ENCODE data around the gene MAIP1.

Gene MAIP1

GRCh38 chr2:199946836-199947235 is 8.5 kb upstream of the MAIP1 start:
- DNase-seq (ENCODE audit: low read depth, low spot score) = no peak

GRCh38 chr2:199950396-199950795 is 5.0 kb upstream of the MAIP1 start:
- no peak for DNase-seq (ENCODE audit: low read depth, low spot score)

GRCh38 chr2:199951023-199951422 is 4.4 kb upstream of the MAIP1 start:
- no peak for DNase-seq (ENCODE audit: low read depth, low spot score)

DNA sequence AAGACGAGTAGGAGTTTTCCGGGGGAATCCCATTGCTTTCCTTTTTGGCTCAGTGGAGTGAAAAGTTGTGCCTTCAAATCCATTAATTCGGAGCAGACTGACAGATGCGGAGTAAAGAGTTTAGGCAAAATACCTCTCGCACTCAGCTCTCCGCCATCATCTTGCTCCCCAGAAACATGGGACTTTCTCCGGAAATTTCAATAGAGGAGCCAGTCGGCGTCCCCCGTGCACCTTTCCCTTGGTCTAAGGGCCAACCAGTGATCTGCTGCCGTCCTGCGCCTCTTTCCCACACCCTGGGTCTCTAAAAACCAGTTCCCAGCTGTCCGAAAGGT is 409 bp upstream of the MAIP1 start:
- no peak for DNase-seq (ENCODE audit: low read depth, low spot score)

GRCh38 chr2:199956062-199956380 is 639 bp downstream of the MAIP1 start:
- no peak for DNase-seq (ENCODE audit: low read depth, low spot score)

- no peak for DNase-seq (ENCODE audit: low read depth, low spot score)
Observed at GRCh38 chr2:199958014-199958413, 2.6 kb downstream of the MAIP1 start.

GRCh38 chr2:199962203-199962602 is 6.8 kb downstream of the MAIP1 start:
- DNase-seq (ENCODE audit: low read depth, low spot score) = no peak

DNA sequence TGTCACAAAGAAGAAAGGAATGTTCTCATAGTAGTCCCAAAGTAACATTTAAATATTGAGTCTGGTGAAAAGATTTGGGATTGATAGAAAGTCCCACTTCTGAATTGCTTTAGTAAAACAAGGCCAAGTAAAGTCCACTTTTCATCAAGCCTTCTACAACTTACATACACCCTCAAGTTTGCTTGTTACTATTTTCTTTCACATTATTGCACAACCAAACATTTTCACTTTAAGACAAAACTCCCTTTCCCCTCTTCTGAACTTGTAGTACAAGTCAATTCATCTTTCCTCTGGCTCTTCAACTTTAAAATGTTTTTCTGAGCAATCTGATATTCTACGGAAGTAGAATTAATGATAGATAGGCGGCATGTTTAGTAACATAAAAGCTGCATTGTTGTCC is 11.0 kb downstream of the MAIP1 start:
- no peak for DNase-seq (ENCODE audit: low read depth, low spot score)

DNA sequence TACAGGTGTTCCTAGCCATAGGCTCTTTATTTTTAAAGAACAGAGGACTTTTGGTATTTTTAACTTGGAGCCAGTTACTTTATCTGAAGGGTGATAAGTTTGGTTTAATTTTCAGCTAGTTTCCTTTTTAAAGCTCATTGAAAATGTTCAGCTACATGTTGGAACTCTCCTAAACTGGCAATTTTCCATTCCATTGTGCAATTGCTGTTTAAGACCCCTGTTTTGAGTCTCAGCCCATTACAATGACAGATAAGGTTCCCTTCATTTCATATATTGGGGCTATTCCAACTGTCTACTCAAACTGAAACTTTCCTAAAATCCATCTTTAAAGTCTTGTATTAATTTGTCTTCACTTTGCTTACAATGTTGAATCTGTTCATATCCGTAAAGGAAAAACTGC is 11.6 kb downstream of the MAIP1 start:
- DNase-seq (ENCODE audit: low read depth, low spot score) = no peak

DNA sequence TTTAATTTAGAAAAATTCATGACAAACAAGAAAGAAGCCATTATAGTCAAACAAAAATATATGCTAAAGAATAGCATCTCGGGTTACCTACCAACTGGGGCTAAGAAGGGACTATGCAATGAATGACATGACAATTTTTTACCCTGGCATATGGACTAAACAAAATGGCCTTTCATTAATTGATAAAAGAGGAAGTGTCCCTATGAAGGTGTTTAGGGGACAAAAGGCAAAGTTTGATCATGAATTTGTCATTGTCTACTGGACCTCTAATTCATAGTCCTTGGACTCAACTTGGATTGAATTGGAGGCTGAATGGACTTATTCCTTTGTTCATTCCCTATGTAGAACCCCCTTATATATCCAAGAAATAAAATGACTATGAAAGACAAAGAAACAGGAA is 12.7 kb downstream of the MAIP1 start:
- DNase-seq (ENCODE audit: low read depth, low spot score) = no peak

DNA sequence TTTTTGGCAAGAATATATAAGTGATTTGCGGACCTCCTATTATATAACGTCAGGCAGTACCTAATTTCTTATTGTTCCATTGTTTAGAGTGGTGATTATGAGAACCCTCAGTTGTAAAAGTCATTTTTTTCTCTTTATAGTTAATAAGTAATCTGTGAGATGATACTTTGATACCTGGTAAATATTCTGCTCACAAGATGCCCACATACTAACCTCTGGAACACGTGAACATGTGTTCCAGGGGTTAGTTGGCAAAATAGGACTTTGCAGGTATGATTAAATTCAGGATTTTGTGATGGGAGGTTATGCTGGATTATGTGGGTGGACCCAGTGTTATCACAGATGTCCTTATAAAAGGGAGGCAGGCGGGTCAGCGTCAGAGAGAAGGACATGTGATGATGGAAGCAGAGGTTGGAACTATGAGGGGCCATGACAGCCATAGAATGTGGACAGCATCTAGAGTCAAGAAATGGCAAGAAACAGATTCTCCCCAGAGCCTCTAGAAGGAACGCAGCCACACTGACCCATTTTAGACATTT is 16.8 kb downstream of the MAIP1 start:
- no peak for DNase-seq (ENCODE audit: low read depth, low spot score)

DNA sequence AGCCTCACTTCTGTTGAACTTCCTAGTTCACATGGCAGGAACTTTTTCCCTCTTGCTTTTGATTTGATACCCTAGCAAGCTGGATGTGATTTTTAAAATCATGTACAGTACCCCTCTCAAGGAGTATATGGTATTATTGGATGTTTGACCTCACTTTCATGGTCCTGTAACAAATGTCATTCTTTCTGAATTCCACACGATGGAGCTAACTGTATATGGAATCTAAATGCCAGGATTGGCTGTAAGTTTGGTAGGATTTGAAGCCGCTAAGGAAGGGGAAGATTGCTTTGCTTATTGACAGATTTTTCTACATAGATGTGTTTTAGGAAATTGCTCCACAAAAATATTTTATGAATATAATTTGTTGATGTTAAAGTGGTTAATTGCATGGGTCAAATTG is 18.3 kb downstream of the MAIP1 start:
- no peak for DNase-seq (ENCODE audit: low read depth, low spot score)

- no peak for DNase-seq (ENCODE audit: low read depth, low spot score)
Observed at GRCh38 chr2:199975273-199975895, 20.0 kb downstream of the MAIP1 start.

DNA sequence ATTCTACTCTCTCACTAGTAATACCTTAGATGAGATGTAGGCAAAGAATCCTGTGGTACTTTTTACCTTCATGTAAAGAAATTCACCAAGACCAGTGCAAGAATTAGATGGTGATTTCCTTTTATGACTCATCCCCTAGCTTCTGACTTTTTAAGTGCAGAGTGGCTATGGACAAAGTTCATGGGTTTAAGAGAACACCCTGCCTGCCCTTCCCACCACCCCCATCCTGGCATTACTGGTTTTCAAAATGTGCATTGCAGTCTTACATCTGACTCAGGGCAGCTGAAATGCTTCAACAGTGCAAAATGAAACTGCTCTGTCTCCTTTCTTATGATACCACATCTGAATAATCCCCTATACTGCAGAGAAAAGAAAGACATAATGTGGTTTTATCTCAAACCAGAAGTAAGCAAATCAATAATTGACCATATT is 22.6 kb downstream of the MAIP1 start:
- no peak for DNase-seq (ENCODE audit: low read depth, low spot score)

DNA sequence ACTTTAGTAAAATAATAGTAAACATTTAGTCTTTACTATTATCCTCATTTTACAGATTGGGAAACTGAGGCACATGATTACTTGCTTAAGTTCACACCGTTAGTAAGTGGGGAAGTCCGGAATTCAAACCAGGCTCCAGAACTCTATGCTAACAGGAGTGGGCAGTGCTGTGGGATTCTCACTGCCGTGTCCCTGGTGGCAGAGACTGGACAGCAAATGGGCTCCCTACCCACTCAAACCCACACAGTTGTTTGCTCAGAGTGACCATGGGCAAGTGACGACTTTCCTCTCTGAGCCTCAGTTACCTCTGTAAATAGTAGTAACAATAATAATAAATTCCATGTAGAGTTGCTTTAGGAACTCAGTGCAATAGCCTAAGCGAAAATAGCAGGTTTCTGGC is 24.0 kb downstream of the MAIP1 start:
- no peak for DNase-seq (ENCODE audit: low read depth, low spot score)

- peak; percentile 68 for DNase-seq (ENCODE audit: low read depth, low spot score)
Observed at GRCh38 chr2:199979832-199980628, 24.6 kb downstream of the MAIP1 start.

GRCh38 chr2:199982126-199982843 is 26.9 kb downstream of the MAIP1 start:
- DNase-seq (ENCODE audit: low read depth, low spot score) = no peak

- no peak for DNase-seq (ENCODE audit: low read depth, low spot score)
Observed at GRCh38 chr2:199983534-199983933, 28.2 kb downstream of the MAIP1 start.

- DNase-seq (ENCODE audit: low read depth, low spot score) = no peak
Observed at GRCh38 chr2:199984159-199984558, 28.8 kb downstream of the MAIP1 start.

- no peak for DNase-seq (ENCODE audit: low read depth, low spot score)
Observed at GRCh38 chr2:199984755-199985154, 29.4 kb downstream of the MAIP1 start.

- DNase-seq (ENCODE audit: low read depth, low spot score) = peak; percentile 33
Observed at GRCh38 chr2:199985625-199986207, 30.3 kb downstream of the MAIP1 start.

DNA sequence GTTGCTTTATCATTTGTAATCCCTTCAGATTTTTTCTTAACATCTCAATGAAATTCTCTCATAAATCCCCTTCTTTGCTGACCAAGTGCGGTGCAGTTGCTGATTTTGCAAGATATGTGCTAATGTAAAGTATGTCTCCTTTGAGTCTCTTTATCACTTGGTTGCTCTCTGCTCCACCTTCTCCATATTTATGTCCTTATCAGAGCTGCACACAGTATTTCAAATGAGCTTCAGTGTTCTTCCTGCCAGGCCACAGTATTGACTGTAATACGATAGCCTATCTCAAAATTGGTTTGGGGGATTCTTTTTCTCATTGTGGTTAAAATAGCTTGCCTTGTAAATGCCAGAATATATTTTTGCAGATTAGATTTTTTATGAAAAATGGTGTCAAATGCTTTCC is 32.2 kb downstream of the MAIP1 start:
- no peak for DNase-seq (ENCODE audit: low read depth, low spot score)

Data from smooth muscle cell of the brain vasculature (primary cell).